HFFc6 (cell line): Measurements from ENCODE around the gene DDR1. TPM values are rescaled to one million over a fixed set of nuclear protein-coding genes. Genes with fewer than 3 reads are reported as not detected.

Source experiments
- DNase-seq: peaks from one replicate; pipeline ENCODE4 v3.0.0-alpha.2; 2018
- H3K27ac Mint-ChIP-seq: 2 replicates; pipeline ENCODE4 v1.8.0; 2020; ENCODE audit warnings: mild to moderate bottlenecking, mixed read lengths
- H3K27me3 Mint-ChIP-seq: 2 replicates; pipeline ENCODE4 v1.8.0; 2021; ENCODE audit warnings: mild to moderate bottlenecking, moderate library complexity, mixed read lengths; ENCODE audit not compliant: insufficient read depth
- H3K36me3 Mint-ChIP-seq: 2 replicates; pipeline ENCODE4 v1.8.0; 2021; ENCODE audit warnings: low read depth, mixed read lengths
- H3K4me1 Mint-ChIP-seq: 2 replicates; pipeline ENCODE4 v1.8.0; 2020; ENCODE audit warnings: low read depth, mixed read lengths
- H3K4me3 Mint-ChIP-seq: 2 replicates; pipeline ENCODE4 v1.8.0; 2020; ENCODE audit warnings: mild to moderate bottlenecking, moderate library complexity, mixed read lengths
- H3K9me3 Mint-ChIP-seq: 2 replicates; pipeline ENCODE4 v1.8.0; 2020; ENCODE audit warnings: mild to moderate bottlenecking, mixed read lengths
- total RNA-seq, 6 experiments: library from RNA; stranded (reverse); fragmentation: NEBNext Ultra II Directional; extraction: Animal tissue kit (Norgen Biotek cat#: 25700); gene quantifications; 2 replicates in 1 of 6; 3 replicates in 5 of 6; pipeline ENCODE4 v1.2.3, GENCODE V29; 2021
- TF ChIP-seq, protein P1 (sequence below): fragments of 200-600 bp; sonication (generic); IDR thresholded peaks from 2 replicates; pipeline ENCODE4 v1.5.0; 2021; ENCODE audit warnings: antibody characterized with exemption, mild to moderate bottlenecking

The DDR1 gene
- total RNA-seq, 6 experiments from 2014 or later, result 28.0 to 42.5 (median 31.6) TPM

DNA sequence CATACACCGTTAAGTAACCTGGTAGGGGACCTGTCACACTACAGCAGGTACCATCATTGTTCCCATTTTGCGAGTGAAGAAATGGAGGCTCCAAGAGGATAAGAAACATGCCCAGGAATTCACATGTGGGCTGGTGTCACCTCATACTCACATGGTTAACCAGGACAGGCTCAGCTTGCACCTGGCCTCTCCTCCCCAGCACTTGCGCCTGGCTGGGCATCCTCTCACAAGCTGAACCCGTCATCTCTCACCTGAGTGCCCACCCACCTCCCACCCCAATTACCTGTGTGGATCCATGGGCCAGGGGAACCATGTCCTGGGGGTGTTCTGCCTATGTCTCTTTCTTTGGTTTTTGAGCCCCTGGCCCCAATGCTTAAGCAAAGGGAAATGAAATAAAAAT, 46.2 kb downstream of the DDR1 start:
- H3K4me3 Mint-ChIP-seq, result no peak overlapping the region
- peaks cover 21% of the 10 kb centered on the region for H3K36me3 Mint-ChIP-seq
- no peak for DNase-seq
- H3K27ac Mint-ChIP-seq, result no peak overlapping the region
- H3K4me1 Mint-ChIP-seq, result peaks cover 9% of the 10 kb centered on the region
- peaks cover 12% of the 10 kb centered on the region for H3K9me3 Mint-ChIP-seq
- TF ChIP-seq, protein P1, sequence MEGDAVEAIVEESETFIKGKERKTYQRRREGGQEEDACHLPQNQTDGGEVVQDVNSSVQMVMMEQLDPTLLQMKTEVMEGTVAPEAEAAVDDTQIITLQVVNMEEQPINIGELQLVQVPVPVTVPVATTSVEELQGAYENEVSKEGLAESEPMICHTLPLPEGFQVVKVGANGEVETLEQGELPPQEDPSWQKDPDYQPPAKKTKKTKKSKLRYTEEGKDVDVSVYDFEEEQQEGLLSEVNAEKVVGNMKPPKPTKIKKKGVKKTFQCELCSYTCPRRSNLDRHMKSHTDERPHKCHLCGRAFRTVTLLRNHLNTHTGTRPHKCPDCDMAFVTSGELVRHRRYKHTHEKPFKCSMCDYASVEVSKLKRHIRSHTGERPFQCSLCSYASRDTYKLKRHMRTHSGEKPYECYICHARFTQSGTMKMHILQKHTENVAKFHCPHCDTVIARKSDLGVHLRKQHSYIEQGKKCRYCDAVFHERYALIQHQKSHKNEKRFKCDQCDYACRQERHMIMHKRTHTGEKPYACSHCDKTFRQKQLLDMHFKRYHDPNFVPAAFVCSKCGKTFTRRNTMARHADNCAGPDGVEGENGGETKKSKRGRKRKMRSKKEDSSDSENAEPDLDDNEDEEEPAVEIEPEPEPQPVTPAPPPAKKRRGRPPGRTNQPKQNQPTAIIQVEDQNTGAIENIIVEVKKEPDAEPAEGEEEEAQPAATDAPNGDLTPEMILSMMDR, result no peak
- peaks cover 11% of the 10 kb centered on the region for H3K27me3 Mint-ChIP-seq

DNA sequence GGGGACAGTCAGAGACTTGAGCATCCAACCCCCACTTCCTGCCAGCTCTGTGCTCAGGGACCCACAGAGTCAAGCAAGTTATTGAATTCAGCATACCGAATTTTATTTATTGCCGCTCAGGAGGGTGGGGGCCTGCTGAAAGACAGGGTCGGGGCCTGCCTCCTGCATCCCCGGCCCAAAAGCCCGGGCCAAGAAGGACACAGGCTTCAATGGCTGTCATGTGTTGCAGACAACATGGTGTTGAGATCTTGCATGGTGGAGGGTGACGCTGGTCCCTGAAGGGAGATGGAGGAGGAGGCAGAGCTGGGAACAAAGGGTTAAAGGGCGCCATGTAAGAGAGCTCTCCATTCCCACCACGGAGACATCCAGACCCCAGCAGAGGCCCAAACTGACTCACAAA, 47.0 kb downstream of the DDR1 start:
- H3K27me3 Mint-ChIP-seq, result peaks cover 16% of the 10 kb centered on the region
- H3K36me3 Mint-ChIP-seq, result peaks cover 21% of the 10 kb centered on the region
- TF ChIP-seq, protein P1, result no peak
- H3K4me3 Mint-ChIP-seq, result no peak overlapping the region
- H3K4me1 Mint-ChIP-seq, result peaks cover 8% of the 10 kb centered on the region
- H3K9me3 Mint-ChIP-seq, result peaks cover 12% of the 10 kb centered on the region
- H3K27ac Mint-ChIP-seq, result no peak overlapping the region
- DNase-seq, result no peak

DNA sequence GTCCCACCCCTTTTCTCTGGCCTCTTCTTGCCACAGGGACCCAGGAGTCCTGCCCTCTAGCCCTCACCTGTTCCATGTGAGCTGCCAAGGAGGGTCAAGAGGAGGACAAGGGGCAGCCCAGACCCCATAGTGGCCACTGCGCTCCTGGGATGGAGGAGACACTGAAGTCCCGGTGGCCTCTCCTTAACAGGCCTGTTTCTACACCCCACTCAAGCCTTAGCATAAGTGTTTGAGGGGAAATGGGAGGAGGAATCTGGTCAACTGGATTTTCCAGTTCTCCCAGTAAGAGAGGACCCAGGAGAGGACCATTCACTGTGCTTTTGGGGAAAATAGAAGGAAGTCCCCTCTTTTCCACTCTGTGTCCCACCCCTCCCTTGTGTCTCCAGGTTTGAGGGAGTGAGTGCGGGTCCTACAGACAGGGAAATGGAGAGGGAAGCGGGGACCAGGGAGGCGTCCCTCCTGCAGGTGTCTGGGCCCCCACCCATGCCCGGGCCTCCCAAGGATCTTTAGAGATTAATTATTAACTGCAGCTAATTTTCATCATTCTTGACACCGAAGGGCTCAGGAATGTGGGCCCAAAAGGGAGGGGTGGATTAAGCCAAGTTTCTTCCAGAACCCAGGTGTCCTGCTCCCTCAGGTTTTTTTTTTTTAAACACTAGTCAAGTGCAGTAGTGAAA, 47.8 kb downstream of the DDR1 start, which contains the start of gene SFTA2:
TSS of gene SFTA2 (minus strand) at position 202 of the 677 bp plus-strand sequence. CDS start at position 128, 74 bp downstream.
- no peak within 1 kb of the TSS for H3K27ac Mint-ChIP-seq
- TF ChIP-seq, protein P1, result no peak
- H3K36me3 Mint-ChIP-seq, result peaks cover 21% of the 10 kb centered on the region
- H3K4me1 Mint-ChIP-seq, result no peaks in the 10 kb centered on the region
- H3K27me3 Mint-ChIP-seq, result peaks cover 24% of the 10 kb centered on the region
- no peak for DNase-seq
- peaks cover 12% of the 10 kb centered on the region for H3K9me3 Mint-ChIP-seq
- no peak within 1 kb of the TSS for H3K4me3 Mint-ChIP-seq

DNA sequence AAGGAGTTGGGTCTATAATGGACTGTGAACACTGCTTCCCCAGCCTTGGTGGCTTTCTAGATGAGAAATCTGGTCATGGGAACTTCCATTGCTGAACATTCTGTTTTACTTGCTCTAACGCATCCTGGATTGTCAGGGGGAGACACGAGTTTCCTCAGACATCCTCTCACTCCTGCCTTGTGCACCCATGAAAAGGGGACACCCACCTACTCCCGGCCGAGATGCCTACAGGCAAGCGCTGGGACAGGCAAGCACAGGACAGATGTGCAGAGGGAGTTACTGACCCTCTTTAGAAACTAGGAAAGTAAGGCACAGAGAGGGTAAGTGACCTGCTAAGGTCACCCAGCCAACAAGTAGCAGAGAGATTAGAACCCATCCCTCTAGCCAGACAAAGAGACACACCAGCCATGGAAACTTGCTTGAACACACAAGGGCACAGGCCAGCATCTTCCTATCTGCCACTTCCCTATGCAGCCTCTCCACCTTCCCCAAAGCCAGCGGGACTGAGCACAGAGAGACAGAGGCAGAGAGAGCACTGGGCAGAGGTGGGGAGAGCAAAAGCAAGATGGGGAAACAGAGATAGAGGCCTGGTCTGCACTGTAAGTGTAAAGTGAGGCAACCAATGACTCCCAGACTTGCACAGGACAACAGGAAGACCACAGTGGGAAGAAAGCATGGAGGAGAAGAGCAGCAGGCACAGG, 48.5 kb downstream of the DDR1 start:
- H3K36me3 Mint-ChIP-seq, result peaks cover 17% of the 10 kb centered on the region
- H3K27ac Mint-ChIP-seq, result no peak overlapping the region
- no peaks in the 10 kb centered on the region for H3K4me1 Mint-ChIP-seq
- TF ChIP-seq, protein P1, result no peak
- no peak overlapping the region for H3K4me3 Mint-ChIP-seq
- H3K27me3 Mint-ChIP-seq, result peaks cover 26% of the 10 kb centered on the region
- DNase-seq, result no peak
- peaks cover 12% of the 10 kb centered on the region for H3K9me3 Mint-ChIP-seq

DNA sequence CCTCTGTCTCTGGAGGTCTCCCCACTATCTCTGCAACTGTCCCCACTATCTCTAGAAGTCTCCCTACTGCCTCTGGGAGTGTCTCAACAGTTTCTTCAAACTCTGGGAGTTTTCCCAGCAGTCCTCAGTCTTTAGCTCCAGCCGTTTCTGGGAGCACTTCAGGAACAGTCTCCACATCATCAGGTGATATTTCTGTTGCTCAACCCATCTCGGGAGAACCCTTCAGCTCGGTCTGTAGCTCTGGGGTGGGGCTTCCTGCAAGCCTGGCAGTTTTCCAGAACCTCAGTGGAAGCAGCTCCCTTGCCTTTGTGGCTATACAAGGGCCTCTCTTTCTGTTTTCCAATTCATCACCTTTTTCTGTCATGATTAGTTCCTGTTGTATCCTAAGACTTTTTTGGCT, 50.7 kb downstream of the DDR1 start:
- Mint-ChIP-seq H3K36me3 (no peaks in the 10 kb centered on the region), H3K4me1 (no peaks in the 10 kb centered on the region), H3K4me3 (no peak overlapping the region), H3K27me3 (peaks cover 32% of the 10 kb centered on the region), H3K9me3 (no peaks in the 10 kb centered on the region), H3K27ac (no peak overlapping the region)
- DNase-seq, result no peak
- TF ChIP-seq, protein P1, result no peak
